Kasumi-1 (cell line): Measurements from ENCODE around the gene NHLRC2.

Source experiments
- DNase-seq, 2 experiments: peaks; one replicate each; lab custom pipeline; 2025; lab: John Stamatoyannopoulos, UW

Gene NHLRC2

DNA sequence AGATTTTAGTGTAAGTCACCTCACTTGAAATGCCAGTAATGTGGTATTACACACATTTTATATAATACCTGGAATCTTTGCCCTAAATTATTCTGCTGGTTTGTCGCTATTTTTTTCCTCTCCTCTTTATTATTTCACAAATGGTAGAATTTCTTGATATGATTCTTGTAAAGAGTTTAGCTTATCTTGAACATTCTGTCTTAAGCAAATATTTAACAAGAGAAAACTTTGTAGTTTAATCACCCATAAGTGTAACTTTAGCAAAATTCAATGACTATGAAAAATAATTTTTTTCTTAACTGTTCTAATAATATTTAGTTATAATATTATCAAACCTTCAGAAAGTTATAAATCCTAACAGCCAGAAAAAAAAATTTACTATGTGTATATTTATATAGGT is 56.7 kb downstream of the NHLRC2 start:
- no peak for DNase-seq

DNA sequence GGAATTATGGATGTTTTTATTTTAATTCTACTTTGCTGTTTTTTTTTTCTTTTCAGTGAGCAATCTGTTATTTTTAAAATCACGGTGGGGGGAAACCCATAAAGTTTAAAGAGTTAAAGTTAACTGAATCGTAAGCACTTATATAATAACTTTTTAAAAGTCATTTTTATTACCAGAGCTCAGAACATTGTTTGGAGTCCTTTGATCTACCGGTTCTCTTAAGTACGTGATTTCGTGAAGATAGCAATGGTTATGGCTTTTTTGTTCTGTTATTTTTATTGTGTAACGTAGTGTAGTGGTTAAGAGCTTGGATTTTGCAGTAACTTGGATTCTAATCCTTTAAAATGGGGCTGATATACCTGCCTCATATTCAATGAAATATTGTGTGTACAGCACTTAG is 57.4 kb downstream of the NHLRC2 start:
- no peak for DNase-seq

DNA sequence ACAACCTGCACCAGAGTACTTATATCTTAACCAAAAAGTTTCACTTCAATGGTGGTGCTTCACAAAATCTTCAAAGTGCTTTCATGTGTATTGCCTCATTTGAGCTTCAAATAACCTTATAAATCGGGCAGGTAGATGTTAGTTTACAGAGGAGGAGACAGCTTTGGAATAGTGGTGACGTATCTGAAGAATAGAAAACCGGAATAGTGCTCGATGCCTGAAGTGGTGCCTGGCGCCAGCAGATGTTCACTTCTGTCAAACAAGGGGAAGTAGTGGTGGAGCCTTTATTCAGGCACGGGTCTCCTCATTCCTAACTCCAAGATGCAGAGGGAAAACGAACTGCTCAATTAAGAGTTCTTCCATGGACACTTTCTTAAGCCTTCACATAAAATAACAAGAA is 58.1 kb downstream of the NHLRC2 start:
- DNase-seq: no peak

DNA sequence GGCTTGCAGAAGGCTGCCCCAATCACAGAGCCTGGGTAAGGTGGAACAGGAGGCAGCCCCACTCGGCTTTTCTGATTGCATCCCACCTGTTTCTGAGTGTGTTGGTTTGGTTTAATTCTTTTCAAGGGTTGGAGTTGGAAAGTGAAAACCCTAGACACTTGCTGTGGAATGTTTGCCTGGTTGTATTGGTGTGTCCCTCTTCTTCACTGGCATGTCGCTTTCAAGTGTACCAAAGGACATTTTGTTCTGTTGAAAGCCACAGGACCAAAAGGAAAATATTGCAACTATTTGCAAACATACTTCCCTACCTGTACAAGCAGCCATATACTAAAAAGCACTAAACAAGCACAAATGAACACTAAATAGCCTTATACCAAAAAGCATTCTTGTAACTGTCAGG is 60.5 kb downstream of the NHLRC2 start:
- no peak for DNase-seq

DNA sequence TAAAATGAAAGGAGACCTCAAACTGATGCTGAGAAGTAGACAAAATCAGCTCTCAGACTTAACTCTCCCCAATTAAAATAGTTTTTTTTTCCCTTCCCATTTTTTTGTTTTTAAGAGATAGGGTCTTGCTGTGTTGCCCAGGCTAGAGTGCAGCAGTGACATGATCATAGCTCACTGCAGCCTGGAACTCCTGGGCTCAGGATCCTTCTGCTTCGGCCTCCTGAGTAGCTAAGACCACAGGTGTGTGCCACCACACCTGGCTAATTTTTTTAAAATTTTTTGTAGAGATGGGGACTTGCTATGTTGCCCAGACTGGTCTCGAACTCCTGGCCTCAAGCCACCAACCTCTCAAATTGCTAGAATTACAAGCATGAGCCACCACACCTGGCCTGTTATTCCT is 61.1 kb downstream of the NHLRC2 start:
- DNase-seq: no peak

DNA sequence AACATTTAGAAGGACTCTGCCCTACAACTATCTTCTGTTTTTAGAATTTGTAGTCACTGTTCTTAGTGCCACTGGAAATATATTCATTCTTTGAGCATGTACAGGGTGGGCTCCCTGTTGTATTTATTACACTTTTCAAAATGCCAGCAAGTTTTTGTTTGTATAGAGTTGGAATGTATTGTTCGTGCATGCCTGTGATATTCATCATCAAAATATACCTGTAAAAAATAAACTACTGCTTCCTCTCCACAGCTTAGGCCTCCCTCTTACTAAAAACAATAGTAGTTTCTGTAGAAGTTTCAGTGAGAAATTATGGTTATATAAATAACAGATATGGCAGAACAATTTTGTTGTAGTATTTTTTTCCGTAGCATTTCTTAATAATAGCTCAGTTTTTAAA is 61.6 kb downstream of the NHLRC2 start:
- DNase-seq: no peak

DNA sequence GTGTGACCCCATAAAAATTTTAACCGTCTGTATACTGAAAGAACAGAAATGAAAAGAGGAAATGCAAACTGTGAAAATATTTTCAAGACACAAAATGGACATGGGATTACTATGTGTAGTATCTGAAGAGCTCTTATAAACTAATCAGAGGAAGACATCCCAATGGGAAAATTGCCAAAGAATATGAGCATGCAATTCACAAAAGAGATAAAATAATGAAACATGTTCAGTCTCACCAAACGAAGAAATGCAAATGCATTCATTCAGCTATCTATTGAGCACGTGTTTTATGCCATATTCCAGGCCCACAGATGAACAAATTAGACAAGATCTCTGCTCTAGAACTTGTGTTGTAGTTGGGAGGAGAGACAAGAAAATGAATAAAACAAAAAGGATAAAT is 63.2 kb downstream of the NHLRC2 start:
- DNase-seq: no peak

DNA sequence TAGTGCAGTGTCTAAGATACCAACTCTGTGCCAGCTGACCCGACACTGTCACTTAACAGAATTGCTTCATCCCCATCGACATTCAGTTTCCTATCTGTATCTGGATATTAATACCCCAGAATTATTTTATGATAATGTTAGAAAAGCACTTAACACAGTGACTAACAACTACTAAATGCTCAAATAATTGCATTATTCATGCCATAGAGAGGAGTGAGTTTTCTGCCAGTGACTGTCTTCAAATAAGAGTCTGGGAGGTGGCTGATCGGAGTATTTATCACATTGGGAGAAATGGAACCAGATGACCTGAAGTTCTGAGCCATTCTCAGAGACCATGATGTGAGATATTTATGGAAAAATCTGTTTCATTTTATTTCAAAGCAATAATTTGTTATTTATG is 65.7 kb downstream of the NHLRC2 start:
- no peak for DNase-seq

DNA sequence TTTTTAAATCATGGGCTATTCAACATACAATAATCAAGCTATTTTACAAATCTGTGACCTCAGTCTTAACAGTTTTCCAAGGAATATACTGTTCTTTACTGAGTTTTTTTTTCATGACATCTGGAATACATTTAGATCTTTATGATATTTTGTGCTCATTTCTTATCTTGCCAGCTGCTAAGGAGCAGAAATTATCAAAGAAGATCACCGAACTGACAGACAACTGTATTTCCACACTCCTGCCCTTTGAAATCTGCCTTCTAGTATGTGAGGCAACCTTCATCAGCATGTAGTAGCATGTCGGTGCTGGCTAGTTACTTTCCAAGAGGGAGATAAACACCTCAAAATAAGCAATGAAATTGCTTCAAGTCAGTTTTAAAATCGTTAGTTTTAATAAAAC is 66.4 kb downstream of the NHLRC2 start:
- DNase-seq: no peak

DNA sequence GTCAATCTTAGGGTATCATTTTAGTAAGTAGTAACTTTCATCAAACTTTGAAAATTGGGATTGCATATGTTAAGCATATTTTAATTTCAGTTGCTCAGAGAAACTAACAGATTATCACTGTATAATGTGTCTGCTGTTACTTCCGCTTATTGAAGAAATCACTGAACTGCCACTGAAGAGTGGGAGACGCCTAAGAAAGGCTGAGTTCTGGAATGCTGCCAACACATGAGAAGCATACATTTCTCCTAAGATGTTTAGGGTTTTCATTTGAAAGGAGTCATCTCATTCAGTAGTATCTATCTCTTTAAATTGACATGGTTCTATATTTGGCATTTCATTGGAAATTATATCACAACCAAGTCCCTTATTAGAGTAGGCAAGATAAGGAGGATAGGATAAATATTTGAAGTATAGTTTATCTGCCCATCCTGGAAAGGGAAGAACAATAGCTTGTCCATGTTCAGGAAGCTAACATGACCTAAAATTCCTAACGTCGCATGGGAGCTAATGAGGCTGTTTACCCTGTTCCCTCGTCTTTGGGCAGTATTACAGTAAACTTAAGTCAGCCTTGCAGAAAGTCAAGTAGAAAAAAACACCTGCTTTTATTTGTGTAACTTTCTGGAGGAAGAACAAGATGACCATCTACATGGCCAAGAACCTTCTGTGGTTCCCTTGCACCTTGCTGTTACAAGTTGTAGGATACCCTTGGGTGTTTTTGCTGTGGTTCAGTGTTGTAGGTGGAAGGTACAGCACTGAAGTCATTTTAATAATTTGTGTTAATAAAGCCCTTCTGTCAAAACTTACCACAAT is 67.3 kb downstream of the NHLRC2 start:
- DNase-seq: peak in 1 of 2 experiments; percentile 21

DNA sequence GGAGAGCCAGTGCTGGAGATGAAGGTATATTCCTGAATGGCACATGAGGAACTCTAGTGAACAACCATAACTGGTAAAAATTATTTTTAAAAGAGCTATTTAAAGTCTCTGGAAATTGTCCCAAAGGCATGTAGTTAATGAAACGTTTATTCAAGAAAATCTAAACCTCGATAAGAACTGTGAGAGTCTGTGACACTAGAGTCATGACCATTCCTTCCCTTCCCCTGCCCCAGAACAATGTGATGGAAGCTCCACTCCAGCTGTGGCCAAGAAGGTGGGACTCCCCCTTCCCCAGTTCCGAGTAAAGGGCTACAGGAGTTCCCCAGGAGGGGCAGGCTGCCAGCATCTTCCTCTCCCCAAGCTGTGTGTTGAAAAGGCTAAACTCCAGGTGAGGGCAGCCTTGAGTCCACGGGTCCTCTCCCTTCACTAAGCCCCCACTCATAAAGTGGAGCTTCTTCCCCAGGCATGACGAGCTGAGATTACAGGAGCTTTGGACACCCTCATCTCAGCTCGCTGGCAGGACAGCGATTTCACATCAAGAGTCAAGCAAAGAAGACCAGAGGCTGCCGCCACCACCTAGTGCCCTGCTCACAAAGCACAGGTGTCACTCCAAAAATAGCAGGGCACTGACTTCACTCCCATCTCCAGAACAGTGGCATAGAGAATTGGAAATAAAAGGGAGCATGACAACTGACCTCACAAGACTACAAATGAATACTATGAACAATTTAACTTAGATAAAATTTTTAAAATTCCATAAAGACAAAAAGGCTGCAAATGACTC is 68.5 kb downstream of the NHLRC2 start:
- no peak for DNase-seq

DNA sequence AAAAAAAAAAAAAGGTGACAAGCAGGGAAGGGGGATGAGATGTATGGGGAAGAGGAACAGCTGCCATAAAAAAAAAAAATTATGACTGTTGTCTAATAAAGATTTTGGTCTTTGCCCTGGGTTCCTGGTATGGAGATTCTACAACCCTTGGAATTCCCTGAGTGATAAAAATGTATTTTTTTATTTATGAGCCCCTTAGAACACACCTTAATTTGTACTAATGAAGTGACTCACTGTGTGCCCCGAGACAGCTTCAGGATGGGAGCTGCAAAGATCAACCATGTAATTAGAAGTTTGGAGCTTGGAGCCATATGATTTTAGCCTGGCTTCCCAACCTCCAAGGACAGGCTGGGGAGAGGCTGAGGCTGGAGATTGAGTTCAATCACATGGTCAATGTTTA is 69.7 kb downstream of the NHLRC2 start:
- DNase-seq: no peak

DNA sequence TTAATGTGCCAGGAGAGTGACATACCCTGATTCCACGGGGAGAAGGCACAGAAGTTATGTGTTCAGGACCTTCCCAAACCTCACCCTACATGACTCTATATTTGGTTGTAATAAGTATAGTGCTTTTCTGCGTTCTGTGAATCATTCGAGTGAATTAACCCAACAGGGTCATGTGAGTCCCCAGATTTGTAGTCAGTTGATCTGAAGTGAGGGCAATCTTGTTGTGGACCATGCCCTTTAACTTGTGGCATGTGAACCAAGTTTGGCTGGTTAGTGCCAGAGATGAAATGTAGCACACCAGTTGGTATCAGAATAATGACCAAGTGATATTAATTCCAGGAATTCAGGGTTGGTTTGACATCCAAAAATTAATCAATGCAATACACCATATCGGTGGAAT is 70.2 kb downstream of the NHLRC2 start:
- DNase-seq: no peak

DNA sequence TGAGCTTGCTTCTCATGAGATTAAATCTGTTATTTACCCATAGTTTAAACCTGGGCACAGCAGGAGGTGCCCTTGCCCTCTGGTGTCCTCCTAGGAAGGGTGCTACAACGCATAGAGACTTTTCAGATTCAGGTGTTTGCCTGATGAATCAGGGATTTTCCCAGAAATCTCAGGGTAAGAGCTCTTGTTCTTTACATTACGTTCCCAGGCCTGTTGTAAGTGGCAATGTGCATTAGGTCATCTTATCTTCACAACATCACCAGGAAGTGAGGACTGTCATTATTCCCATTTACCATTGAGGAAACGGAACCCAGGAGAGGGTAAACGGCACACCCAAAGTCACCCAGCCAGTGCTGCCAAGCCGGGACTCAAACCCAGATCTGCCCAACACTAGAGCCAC is 73.0 kb downstream of the NHLRC2 start:
- DNase-seq: no peak

DNA sequence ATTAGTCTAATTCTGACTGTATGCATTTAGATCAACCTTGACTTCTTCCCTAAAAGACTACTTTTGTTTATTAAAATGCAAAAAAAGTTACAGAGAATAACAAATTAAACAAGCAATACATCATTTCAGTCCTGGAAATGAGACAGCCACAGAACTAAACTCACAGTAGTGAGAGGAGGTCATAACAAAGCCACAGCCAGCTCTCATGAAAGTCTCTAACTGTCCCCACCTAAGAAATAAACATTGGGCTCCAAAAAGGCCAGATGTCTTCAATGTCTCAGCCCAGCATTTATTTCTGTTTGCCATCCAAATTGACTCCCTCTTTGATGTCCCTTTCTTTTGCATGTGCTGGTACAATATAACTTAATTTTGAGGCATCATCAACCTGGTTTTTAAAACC is 74.4 kb downstream of the NHLRC2 start:
- no peak for DNase-seq

DNA sequence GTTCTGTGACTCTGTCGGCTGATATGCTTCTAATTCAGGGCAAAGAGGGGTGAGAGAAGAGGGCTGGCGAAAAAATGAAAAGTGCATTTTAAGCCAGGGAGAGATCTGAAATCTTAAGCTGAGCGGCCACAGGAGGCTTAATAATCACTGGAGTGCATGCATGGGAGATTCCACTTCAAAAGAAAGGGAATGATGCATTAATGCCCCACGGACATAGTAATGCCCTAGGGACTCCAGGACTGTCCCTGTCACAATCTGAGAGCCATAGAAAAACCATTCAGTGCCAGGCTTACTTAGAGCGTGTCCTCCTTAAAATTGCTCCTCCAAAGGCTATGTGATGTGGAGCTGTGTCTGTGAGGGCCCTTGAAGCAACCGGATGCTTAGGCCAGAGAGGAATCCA is 75.1 kb downstream of the NHLRC2 start:
- DNase-seq: no peak

DNA sequence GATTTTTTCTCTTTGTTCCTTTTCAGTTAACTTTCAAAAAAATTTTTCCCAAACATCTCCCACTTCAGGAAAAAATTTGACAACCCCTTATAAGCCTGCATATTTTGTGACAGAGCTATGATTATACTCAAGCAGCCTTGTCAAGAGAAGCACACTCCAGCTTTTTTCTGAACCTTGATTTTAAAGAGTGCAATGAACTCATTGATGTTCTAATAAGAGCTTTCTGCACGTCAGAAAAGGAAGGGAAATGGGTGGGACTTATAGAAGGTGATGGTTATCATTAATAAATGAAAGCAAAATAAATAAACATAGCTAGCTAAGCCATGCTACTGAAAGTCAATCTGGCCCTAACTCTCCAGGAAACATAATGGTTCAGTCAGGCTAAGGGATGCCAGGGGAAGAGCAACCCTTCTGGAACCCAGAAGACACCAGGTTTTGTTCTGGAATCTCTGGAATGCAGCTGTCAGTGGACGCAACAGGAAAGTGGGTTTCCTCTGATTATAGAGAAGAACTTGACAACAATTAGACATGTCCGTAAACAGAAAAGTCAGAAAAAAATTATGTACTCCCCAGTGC is 76.1 kb downstream of the NHLRC2 start:
- DNase-seq: no peak

DNA sequence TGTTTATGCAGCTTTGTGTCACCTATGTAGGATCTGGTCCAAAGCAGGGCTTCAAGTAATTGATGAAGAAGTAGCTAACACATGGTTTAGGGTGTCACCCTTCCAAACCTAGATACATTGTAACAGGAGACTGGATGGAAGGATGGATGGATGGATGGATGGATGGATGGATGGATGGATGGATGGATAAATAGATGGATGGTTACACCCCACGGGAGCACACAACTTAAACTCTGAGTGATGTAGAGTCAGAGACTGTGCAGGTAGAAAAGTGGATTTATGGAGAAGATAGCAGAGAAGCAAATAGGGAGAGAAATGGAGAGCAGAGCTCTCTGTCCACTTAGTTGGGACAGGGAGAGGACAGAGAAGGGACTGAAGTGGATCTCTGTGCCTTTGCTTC is 78.4 kb downstream of the NHLRC2 start:
- no peak for DNase-seq

DNA sequence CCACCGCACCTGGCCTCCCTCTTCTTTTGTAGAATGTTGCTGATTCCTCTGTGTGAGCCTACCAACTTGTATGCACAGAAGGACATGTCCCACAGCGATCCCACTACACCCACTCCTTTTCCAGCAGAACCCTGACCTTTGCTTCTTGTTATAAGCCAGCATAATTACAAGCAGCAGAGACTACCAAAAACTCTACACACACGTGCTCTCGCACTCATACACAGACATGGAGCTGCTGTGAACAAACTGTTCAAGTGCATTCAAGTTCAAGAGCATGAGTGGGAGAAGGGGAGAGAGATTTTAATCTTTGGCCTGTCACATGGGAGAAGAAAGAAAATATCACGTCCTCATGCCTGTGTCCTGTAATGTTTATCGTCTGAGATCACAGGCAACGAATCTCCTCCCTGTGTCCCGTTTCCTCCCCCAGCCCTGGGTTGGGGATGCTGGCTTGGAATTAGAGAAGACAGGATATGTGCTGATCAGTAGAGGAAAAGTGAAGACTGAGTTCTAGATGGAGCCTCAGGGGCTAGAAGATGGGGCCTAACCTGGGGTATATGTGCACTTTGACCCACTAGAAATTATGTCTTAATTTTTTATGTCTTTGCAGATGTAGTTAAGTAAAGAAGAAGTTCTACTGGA is 79.6 kb downstream of the NHLRC2 start:
- DNase-seq: no peak

DNA sequence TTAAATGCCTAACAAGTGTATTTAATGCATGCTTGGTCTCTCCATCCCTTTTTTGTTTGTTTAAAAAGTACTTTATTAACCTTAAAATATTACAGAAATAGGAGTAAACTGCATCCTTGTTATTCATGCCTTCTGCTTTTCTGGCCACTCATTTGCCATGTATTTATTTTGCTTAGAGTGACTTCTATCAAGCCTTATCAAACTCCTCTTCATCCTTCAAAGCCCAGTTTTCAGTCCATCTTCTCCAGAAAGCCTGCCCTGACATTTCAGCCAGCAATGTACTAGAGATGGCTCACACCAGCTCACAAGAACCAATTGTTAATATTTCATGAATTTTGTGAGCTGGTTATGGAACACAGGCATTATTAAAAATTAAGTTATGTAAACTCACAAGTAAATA is 82.8 kb downstream of the NHLRC2 start:
- no peak for DNase-seq

DNA sequence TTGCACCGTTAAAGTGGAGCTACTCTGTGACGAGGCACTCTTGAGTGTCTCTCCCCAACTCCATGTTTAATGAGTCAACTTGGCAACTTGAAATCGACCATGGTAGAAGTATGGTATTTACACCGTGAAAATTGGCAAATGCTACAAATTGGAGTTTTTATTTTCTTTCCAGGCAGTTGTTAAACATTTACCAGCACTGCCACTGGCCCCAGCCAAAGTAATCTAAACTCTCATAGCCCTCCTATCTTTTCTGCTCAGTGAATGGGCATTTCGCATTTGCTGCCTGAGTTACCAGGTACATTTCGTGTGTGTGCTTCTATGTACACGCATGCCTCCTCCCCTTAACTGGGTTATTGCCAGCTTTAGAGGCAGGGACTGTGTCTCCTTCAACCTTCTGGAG is 83.3 kb downstream of the NHLRC2 start:
- no peak for DNase-seq

DNA sequence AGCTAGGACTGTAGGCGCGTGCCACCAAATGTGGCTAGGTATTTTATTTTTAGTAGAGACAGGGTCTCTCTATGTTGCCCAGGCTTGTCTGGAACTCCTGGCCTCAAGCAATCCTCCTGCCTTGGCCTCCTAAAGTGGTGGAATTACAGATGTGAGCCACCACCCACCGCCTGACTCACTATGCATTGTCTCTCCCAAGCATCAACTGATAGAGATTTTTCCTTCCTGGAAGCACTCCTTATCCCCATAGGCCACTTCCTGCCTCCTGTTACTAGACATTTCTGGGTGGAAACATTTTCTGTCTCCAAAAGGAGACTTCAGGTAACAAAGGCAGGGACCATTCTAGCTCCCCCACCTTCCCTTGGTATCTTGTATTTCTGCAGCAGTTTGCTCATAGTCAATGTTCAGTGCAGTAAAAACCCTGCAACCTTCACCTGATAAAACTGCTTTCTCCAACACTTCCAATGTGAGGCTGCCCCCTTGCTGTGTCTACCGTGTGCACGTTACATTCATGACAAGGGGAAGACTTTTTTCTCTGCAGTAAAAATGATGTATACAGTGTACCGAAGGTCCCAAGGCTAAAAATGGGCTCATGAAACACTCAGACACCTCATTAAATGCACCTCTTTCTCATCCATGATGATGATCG is 84.9 kb downstream of the NHLRC2 start:
- no peak for DNase-seq
